HL-60 (cell line): ENCODE results near the gene CADM2.

Experiments used
- DNase-seq, 2 experiments: peaks; one replicate each; pipeline ENCODE4 v3.0.0-alpha.2; 2010 to 2020; ENCODE audit warnings: low read depth in 1 of 2, low spot score in 1 of 2
- H3K27ac ChIP-seq: fragments of 250-450 bp; sonication (Bioruptor Pico); replicated peaks from 2 replicates; pipeline ENCODE4 v1.5.1; 2020; ENCODE audit warnings: mild to moderate bottlenecking, moderate library complexity
- H3K27me3 ChIP-seq: fragments of 250-450 bp; sonication (Bioruptor Pico); 2 replicates; pipeline ENCODE4 v1.5.1; 2021; ENCODE audit warnings: mild to moderate bottlenecking, moderate library complexity; ENCODE audit not compliant: insufficient read depth, poor library complexity, severe bottlenecking
- H3K4me3 ChIP-seq: replicated peaks from 2 replicates; pipeline ENCODE4 v1.5.1; 2011; ENCODE audit warnings: mild to moderate bottlenecking, control low read depth, low read length; ENCODE audit not compliant: insufficient read depth
- CTCF ChIP-seq: IDR thresholded peaks from one replicate; pipeline ENCODE4 v1.5.1; 2011; ENCODE audit warnings: low read length, control low read depth, inconsistent platforms; ENCODE audit not compliant: insufficient read depth
- GABPA ChIP-seq: IDR thresholded peaks from 2 replicates; pipeline ENCODE4 v1.6.1; 2012; ENCODE audit warnings: low read depth
- POLR2AphosphoS5 ChIP-seq: IDR thresholded peaks from 2 replicates; pipeline ENCODE4 v1.6.1; 2012; ENCODE audit warnings: low read depth
- SPI1 ChIP-seq: IDR thresholded peaks from 2 replicates; pipeline ENCODE4 v1.6.1; 2012; ENCODE audit warnings: low read depth, mild to moderate bottlenecking, borderline replicate concordance
- TF ChIP-seq, protein P1 (sequence below): IDR thresholded peaks from 2 replicates; pipeline ENCODE4 v1.6.1; 2012; ENCODE audit warnings: low read depth; ENCODE audit not compliant: insufficient replicate concordance

The CADM2 gene

GRCh38 chr3:85050821-85051220 is 92.0 kb downstream of the CADM2 start:
- Histone ChIP-seq H3K27ac (no peak overlapping the region), H3K4me3 (no peak overlapping the region), H3K27me3 (no peaks in the 10 kb centered on the region)
- no peak for TF ChIP-seq GABPA
- TF ChIP-seq CTCF = no peak
- no peak for TF ChIP-seq SPI1
- TF ChIP-seq POLR2AphosphoS5 = no peak
- DNase-seq = no peak

- no peak overlapping the region for H3K4me3 ChIP-seq
- no peaks in the 10 kb centered on the region for H3K27me3 ChIP-seq
- DNase-seq = no peak
- TF ChIP-seq SPI1 = no peak
- no peak for TF ChIP-seq CTCF
- TF ChIP-seq, protein P1, sequence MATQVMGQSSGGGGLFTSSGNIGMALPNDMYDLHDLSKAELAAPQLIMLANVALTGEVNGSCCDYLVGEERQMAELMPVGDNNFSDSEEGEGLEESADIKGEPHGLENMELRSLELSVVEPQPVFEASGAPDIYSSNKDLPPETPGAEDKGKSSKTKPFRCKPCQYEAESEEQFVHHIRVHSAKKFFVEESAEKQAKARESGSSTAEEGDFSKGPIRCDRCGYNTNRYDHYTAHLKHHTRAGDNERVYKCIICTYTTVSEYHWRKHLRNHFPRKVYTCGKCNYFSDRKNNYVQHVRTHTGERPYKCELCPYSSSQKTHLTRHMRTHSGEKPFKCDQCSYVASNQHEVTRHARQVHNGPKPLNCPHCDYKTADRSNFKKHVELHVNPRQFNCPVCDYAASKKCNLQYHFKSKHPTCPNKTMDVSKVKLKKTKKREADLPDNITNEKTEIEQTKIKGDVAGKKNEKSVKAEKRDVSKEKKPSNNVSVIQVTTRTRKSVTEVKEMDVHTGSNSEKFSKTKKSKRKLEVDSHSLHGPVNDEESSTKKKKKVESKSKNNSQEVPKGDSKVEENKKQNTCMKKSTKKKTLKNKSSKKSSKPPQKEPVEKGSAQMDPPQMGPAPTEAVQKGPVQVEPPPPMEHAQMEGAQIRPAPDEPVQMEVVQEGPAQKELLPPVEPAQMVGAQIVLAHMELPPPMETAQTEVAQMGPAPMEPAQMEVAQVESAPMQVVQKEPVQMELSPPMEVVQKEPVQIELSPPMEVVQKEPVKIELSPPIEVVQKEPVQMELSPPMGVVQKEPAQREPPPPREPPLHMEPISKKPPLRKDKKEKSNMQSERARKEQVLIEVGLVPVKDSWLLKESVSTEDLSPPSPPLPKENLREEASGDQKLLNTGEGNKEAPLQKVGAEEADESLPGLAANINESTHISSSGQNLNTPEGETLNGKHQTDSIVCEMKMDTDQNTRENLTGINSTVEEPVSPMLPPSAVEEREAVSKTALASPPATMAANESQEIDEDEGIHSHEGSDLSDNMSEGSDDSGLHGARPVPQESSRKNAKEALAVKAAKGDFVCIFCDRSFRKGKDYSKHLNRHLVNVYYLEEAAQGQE = no peak
- no peak for TF ChIP-seq POLR2AphosphoS5
- TF ChIP-seq GABPA = no peak
- H3K27ac ChIP-seq = no peak overlapping the region
Observed at GRCh38 chr3:85051786-85052185, 93.0 kb downstream of the CADM2 start.

DNA sequence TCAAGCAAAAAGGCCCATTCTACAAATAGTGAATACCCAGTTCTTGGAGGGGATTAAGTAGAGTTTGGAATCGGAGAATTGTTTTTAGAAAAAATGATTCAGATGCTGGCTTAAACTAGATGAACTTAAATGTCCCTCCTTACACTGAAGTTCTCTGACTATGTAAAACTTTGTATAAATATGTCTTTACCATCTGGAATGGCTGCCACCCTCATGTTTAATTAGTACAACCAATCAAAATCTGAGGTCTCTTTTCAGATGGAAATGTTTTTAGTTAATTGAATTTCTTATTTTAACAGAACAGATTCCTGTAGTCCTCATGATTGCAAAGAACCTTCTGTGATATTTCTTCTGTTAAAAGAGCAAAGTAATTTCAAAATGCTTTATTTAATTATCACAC is 94.8 kb downstream of the CADM2 start:
- no peak overlapping the region for H3K27ac ChIP-seq
- no peak overlapping the region for H3K4me3 ChIP-seq
- no peaks in the 10 kb centered on the region for H3K27me3 ChIP-seq
- TF ChIP-seq GABPA (no peak), SPI1 (no peak), CTCF (no peak), POLR2AphosphoS5 (no peak)
- TF ChIP-seq, protein P1 = no peak
- no peak for DNase-seq

DNA sequence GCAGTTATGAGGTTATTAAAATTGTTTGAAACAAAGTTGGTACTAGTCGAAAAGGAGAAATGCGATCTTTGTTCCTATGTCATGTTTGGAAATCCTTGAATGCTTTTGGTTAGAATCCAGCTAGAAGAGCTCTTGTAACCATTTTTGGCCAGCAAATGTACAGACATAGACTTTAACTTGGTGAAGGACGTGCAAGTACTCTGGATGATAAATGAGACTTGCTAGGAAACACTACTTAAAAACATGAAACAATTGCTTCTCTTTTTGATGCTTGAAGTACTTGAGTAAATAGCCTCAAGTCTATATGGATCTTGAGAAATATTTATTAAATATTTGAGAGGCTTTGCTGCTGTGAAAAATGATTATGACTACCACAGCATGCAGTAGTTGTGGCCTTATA is 95.8 kb downstream of the CADM2 start:
- no peak overlapping the region for H3K27ac ChIP-seq
- H3K4me3 ChIP-seq = no peak overlapping the region
- no peak for DNase-seq
- H3K27me3 ChIP-seq = no peaks in the 10 kb centered on the region
- no peak for TF ChIP-seq POLR2AphosphoS5
- TF ChIP-seq CTCF = no peak
- TF ChIP-seq SPI1 = no peak
- no peak for TF ChIP-seq GABPA
- TF ChIP-seq, protein P1 = no peak
